ENCODE data around the gene IFT43.

IFT43 gene

DNA sequence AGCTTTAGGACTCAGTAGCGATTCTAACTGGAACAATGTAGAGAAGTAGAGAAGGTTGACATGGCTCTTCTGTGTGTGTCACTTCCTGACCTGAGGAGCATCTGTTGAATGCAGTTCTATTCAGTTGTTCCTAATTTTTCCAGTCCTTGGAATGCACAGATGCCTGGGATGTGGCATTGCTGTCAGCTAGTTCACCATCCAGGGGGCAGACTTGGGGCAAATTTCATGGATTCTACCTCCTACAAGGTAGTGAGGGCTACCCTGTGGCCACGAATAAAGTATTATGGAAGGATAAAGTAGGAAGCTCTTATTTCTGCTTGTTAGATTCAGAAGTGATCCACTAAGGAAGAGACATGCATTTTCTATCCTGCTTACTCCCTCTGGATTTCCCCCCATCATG is 91.8 kb downstream of the IFT43 start:
- in situ Hi-C loops (cut with MboI; ENCODE audit: low sequenced_read_pairs) = no loop called here

- in situ Hi-C loops (cut with MboI; ENCODE audit: low sequenced_read_pairs) = no loop called here
These were observed 92.9 kb downstream of the IFT43 start for GRCh38 chr14:76078501-76078900.

- in situ Hi-C loops (cut with MboI; ENCODE audit: low sequenced_read_pairs) = no loop called here
These were observed 94.5 kb downstream of the IFT43 start for GRCh38 chr14:76080025-76080424.

DNA sequence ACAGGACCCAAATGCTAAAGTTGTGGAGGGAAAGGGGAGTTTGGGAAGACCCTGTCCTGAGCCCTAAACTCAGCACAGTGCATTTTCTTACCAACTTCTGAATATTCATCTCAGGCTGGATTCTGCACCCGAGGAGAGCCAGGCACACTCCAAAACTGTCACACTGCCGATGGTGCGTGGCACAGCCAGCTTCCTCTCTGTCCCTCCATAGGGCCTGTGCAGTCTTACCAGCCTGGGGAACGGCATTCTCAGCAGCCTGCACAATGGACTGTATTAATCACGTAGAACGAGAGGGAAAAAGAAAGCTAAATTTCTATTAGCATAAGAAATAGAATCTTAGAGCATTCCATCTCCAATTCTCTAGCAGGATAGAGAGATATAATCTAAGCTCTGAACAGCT is 94.9 kb downstream of the IFT43 start:
- in situ Hi-C loops (cut with MboI; ENCODE audit: low sequenced_read_pairs) = no loop called here

- in situ Hi-C loops (cut with MboI; ENCODE audit: low sequenced_read_pairs) = no loop called here
These were observed 96.1 kb downstream of the IFT43 start for GRCh38 chr14:76081642-76082041.

GRCh38 chr14:76083796-76084765 is 98.5 kb downstream of the IFT43 start:
- in situ Hi-C loops (cut with MboI; ENCODE audit: low sequenced_read_pairs) = no loop called here

GRCh38 chr14:76085358-76085757 is 99.8 kb downstream of the IFT43 start:
- in situ Hi-C loops (cut with MboI; ENCODE audit: low sequenced_read_pairs) = no loop called here

- in situ Hi-C loops (cut with MboI; ENCODE audit: low sequenced_read_pairs) = no loop called here
These were observed 101.1 kb downstream of the IFT43 start for GRCh38 chr14:76086636-76087035.

DNA sequence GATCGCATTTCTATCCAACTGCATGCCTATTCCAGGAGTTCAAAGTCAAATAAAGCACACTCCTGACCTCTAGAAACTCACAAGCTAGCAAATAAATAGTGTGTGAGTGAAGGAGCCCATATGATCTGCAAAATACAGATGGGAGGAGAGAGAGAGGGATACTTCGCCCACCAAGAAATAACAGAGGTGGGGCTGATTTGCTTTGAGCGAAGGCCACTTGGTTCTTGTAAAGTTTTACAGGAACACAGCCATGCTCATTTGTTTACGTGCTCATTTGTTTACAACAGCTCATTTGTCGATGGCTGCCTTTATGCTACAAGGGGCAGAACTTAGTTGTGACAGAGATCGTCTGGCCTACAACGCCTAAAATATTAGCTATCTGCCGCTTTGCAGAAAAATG is 102.8 kb downstream of the IFT43 start:
- in situ Hi-C loops (cut with MboI; ENCODE audit: low sequenced_read_pairs) = no loop called here

DNA sequence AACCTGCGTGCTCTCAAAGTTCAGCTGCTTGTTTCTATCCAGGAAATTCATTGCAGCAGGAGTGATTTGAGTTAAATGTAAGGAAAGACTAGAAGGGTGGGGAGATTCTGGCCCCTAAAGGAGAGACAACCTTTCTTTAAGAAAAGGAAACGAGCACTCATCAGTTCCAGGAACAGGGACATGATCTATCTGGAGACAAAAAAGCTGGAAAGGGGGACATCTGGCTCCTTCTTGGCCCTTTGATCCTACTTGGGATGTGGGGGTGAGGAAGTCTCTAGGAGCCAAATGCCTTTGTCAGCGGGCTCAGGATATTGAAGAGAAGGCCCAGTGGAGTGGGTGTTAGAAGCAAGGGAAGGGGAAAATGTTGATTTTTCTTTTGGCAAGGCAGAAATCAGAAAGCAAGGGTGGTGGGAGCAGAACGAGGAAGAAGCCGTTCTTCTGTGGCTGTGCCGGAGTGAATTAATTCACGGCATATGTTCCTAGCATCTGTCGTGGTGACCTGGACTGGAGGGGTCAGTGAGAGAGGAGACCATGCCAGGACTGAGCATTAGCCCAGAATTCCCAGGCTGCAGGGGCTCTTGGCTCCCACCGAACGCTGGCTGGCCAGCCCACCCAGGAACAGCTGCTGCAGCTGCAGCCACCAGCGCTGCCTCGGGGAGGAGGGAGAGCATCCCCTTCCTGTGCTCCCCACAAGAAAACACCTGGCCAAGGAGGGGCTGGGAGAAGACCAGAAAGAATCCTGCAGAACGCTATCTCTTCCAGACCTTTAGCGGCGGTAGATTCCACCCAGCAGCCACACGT is 103.4 kb downstream of the IFT43 start:
- in situ Hi-C loops (cut with MboI; ENCODE audit: low sequenced_read_pairs) = no loop called here

GRCh38 chr14:76089575-76089974 is 104.0 kb downstream of the IFT43 start:
- in situ Hi-C loops (cut with MboI; ENCODE audit: low sequenced_read_pairs) = no loop called here

DNA sequence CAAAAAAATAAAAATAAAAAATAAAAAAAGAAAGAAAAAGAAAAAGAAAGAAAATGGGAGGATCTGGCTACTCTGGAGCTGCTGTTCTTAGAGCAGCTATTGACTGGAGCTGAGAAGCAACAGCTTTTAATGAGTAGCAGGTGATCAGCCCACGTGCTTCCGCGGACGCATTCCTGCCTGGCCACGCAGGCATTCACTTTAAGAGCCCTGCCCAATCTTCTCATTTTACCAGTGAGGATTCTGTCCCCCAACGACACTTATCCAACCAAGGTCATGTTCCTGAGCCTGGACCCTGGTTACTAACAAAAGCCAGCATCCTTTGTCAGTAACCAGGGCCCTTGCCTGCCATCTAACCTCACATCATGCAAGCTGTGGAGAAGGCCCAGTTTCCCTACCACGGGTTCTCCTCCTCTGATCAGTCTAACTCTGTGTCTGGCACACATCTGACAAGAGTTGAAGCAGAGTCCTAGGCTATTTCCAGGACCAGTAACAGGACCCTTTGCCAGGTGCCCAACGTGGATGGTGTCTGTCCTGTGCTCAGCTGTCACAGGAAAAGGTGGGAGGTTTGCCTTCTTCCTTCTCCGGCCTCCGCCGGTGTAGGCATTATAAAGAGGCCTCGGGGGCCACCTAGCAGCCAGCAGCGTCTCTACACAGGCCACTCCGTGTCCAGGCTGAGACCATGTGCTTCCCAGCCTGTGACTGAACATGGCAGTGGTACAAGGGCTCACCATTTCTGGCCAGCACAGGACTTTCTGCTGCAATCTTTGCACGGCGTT is 105.2 kb downstream of the IFT43 start:
- in situ Hi-C loops (cut with MboI; ENCODE audit: low sequenced_read_pairs) = no loop called here

GRCh38 chr14:76093077-76093476 is 107.5 kb downstream of the IFT43 start:
- in situ Hi-C loops (cut with MboI; ENCODE audit: low sequenced_read_pairs) = no loop called here

GRCh38 chr14:76096257-76096656 is 110.7 kb downstream of the IFT43 start:
- in situ Hi-C loops (cut with MboI; ENCODE audit: low sequenced_read_pairs) = no loop called here

GRCh38 chr14:76097547-76097946 is 112.0 kb downstream of the IFT43 start:
- in situ Hi-C loops (cut with MboI; ENCODE audit: low sequenced_read_pairs) = no loop called here

- in situ Hi-C loops (cut with MboI; ENCODE audit: low sequenced_read_pairs) = no loop called here
These were observed 112.5 kb downstream of the IFT43 start for GRCh38 chr14:76098047-76098446.

- in situ Hi-C loops (cut with MboI; ENCODE audit: low sequenced_read_pairs) = no loop called here
These were observed 113.5 kb downstream of the IFT43 start for GRCh38 chr14:76098916-76099675.

DNA sequence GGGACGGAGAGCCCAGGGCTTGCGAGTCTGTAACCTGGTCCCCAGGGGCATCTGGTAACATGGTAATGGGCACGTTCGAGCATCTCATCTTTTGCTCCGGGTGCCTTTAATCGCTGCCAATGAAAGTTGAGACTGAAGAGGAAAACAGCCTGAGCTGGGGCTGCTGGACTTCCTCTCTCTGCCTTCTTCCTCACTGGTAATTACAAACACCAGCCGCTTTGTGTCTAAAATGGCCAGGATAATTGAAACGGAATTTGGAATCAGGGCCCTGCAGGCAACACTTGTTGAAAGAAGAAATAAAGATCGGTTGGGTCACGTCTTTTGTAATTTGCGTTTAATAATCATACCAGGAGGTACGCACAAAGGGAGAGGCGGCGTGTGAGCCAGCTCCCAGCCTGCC is 114.7 kb downstream of the IFT43 start:
- in situ Hi-C loops (cut with MboI; ENCODE audit: low sequenced_read_pairs) = no loop called here

- in situ Hi-C loops (cut with MboI; ENCODE audit: low sequenced_read_pairs) = no loop called here
These were observed 116.1 kb downstream of the IFT43 start for GRCh38 chr14:76101391-76102379.
